ENCODE measurements around the gene IL17RC. TPM values are rescaled to one million over a fixed set of nuclear protein-coding genes. Genes with fewer than 3 reads are reported as not detected.
"Not testable (repeated sequence)": the region's sequence is repeated elsewhere in the genome, so short reads cannot be mapped to it uniquely, and the experiment has no call there.

IL17RC gene
- total and polyA plus RNA-seq, 4 donors: 20.5 to 39.8 (median 33.6) TPM

DNA sequence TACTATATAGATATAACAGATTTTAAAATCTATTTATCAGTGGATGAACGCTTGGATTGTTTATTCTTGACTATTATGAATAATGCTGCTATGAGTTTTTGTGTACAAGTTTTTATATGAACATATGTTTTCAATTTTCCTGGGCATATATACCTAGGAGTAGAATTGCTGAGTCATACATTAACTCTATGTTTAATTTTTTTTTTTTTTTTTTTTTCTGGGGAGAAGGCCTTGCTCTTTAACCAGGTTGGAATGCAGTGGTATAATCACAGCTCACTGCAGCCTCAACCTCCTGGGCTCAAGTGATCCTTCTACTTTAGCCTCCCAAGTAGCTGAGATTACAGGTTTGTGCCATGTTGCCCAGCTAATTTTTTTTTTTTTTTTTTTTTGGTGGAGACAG, 45.9 kb upstream of the IL17RC start:
- no peak for DNase-seq
- 49 to 94% methylated on average over 1 of the region's 1 CpG for WGBS, 2 donors

DNA sequence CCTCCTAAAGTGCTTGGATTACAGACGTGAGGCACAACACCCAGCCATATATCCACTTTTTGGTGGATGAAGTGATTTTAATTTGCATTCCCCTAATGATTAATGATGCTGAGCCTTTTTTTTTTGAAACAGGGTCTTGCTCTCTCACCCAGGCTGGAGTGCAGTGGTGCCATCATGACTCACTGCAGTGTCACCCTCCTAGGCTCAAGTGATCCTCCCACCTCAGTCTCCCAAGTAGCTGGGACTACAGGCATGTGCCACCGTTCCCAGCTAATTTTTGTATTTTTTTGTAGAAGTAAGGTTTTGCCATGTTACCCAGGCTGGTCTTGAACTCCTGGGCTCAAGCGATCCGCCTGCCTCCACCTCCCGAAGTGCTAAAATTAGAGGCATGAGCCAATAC, 44.8 kb upstream of the IL17RC start:
- DNase-seq; H3K27ac ChIP-seq (ENCODE audit: low read depth in 1 of 2, low read length in 1 of 2); H3K36me3 ChIP-seq (ENCODE audit: control insufficient read depth in 4 of 4, insufficient read depth in 4 of 4, low read length in 4 of 4); H3K9ac ChIP-seq (ENCODE audit: insufficient read depth in 1 of 2, low read length in 2 of 2); H3K4me1 ChIP-seq (ENCODE audit: control insufficient read depth in 5 of 5, insufficient read depth in 5 of 5, low read length in 5 of 5); H3K4me3 ChIP-seq; H3K27me3 ChIP-seq (ENCODE audit: control insufficient read depth in 3 of 3, insufficient read depth in 3 of 3, low read length in 2 of 3); H3K9me3 ChIP-seq (ENCODE audit: control insufficient read depth in 4 of 4, insufficient read depth in 3 of 4, low read length in 3 of 4); ATAC-seq (ENCODE audit: insufficient read depth, low FRiP score): not testable (repeated sequence)
- 97% methylated on average over 5 of the region's 5 CpGs for WGBS, 2 donors

More for the DNA sequence above, 45.9 kb upstream of the IL17RC start:
- Histone ChIP-seq H3K4me3 (no peak overlapping the region), H3K36me3 (ENCODE audit: control insufficient read depth in 4 of 4, insufficient read depth in 4 of 4, low read length in 4 of 4) (no peaks in the 10 kb centered on the region), H3K4me1 (ENCODE audit: control insufficient read depth in 5 of 5, insufficient read depth in 5 of 5, low read length in 5 of 5) (no peaks in the 10 kb centered on the region), H3K9ac (ENCODE audit: insufficient read depth in 1 of 2, low read length in 2 of 2) (no peak overlapping the region), H3K9me3 (ENCODE audit: control insufficient read depth in 4 of 4, insufficient read depth in 3 of 4, low read length in 3 of 4) (no peaks in the 10 kb centered on the region), H3K27me3 (ENCODE audit: control insufficient read depth in 3 of 3, insufficient read depth in 3 of 3, low read length in 2 of 3) (no peaks in the 10 kb centered on the region), H3K27ac (ENCODE audit: low read depth in 1 of 2, low read length in 1 of 2) (no peak overlapping the region)
- ATAC-seq (ENCODE audit: insufficient read depth, low FRiP score): no peak
- TF ChIP-seq CTCF (IDR thresholded peaks at IDR 0.05; ENCODE audit: control extremely low read depth, extremely low read depth): no peak

DNA sequence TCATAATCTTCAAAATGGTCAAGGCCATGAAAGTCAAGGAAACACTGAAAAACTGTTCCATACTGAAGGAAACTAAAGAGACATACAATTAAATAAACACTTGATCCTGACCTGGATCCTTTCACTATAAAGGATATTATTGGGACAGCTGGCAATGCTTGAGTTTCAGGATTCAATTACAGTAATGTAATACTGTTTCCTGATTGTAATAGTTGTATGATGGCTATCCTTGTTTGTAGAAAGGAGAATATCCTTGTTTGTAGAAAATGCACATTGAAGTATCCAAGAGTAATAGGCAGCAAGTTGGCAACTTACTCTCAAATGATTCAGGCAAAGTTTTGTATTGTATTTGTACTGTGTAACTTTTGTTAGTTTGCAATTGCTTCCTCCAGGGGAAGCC, 41.5 kb upstream of the IL17RC start:
- no peak for DNase-seq
- Histone ChIP-seq H3K27me3 (ENCODE audit: control insufficient read depth in 3 of 3, insufficient read depth in 3 of 3, low read length in 2 of 3) (no peaks in the 10 kb centered on the region), H3K4me3 (no peak overlapping the region), H3K4me1 (ENCODE audit: control insufficient read depth in 5 of 5, insufficient read depth in 5 of 5, low read length in 5 of 5) (no peaks in the 10 kb centered on the region), H3K9ac (ENCODE audit: insufficient read depth in 1 of 2, low read length in 2 of 2) (no peak overlapping the region), H3K9me3 (ENCODE audit: control insufficient read depth in 4 of 4, insufficient read depth in 3 of 4, low read length in 3 of 4) (no peaks in the 10 kb centered on the region), H3K27ac (ENCODE audit: low read depth in 1 of 2, low read length in 1 of 2) (no peak overlapping the region), H3K36me3 (ENCODE audit: control insufficient read depth in 4 of 4, insufficient read depth in 4 of 4, low read length in 4 of 4) (no peaks in the 10 kb centered on the region)
- no peak for ATAC-seq (ENCODE audit: insufficient read depth, low FRiP score)
- no peak for TF ChIP-seq CTCF (IDR thresholded peaks at IDR 0.05; ENCODE audit: control extremely low read depth, extremely low read depth)

DNA sequence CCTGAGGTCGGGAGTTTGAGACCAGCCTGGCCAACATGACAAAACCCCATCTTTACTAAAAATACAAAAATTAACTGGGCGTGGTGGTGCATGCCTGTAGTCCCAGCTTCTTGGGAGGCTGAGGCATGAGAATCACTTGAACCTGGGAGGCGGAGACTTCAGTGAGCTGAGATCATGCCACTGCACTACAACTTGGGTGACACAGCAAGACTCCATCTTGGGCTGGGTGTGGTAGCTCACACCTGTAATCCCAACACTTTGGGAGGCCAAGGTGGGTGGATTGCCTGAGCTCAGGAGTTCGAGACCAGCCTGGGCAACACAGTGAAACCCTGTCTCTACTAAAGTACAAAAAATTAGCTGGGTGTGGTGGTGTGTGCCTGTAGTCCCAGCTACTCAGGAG, 40.6 kb upstream of the IL17RC start:
- H3K27me3 ChIP-seq (ENCODE audit: control insufficient read depth in 3 of 3, insufficient read depth in 3 of 3, low read length in 2 of 3); H3K27ac ChIP-seq (ENCODE audit: low read depth in 1 of 2, low read length in 1 of 2); H3K36me3 ChIP-seq (ENCODE audit: control insufficient read depth in 4 of 4, insufficient read depth in 4 of 4, low read length in 4 of 4); H3K4me1 ChIP-seq (ENCODE audit: control insufficient read depth in 5 of 5, insufficient read depth in 5 of 5, low read length in 5 of 5); DNase-seq; ATAC-seq (ENCODE audit: insufficient read depth, low FRiP score); H3K9me3 ChIP-seq (ENCODE audit: control insufficient read depth in 4 of 4, insufficient read depth in 3 of 4, low read length in 3 of 4); H3K4me3 ChIP-seq; H3K9ac ChIP-seq (ENCODE audit: insufficient read depth in 1 of 2, low read length in 2 of 2): not testable (repeated sequence)
- WGBS, 2 donors: 92 to 93% methylated on average over 4 of the region's 4 CpGs

DNA sequence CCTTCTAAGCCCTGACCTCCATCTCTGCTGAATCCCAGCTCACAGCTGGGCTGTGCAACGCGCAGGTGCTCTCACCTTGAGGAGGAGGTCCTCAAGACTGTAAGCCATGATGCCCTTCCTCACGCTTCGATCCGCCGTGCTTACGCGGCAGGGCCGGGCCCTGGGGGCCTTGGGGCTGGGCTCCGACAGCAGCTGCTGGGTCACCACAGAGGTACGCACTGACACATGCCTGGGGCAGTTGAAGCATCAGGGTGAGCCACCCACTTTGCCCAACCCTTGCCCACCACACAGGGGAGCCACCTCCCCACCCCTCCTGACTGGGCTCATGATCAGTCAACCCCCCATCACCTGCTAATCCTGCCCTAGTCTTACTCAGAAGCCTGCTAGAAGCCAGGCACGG, 39.9 kb upstream of the IL17RC start:
- 92 to 95% methylated on average over 12 of the region's 12 CpGs for WGBS, 2 donors
- ATAC-seq (ENCODE audit: insufficient read depth, low FRiP score) (no peak), DNase-seq (no peak)
- Histone ChIP-seq H3K4me3 (no peak overlapping the region), H3K27me3 (ENCODE audit: control insufficient read depth in 3 of 3, insufficient read depth in 3 of 3, low read length in 2 of 3) (no peaks in the 10 kb centered on the region), H3K27ac (ENCODE audit: low read depth in 1 of 2, low read length in 1 of 2) (no peak overlapping the region), H3K9ac (ENCODE audit: insufficient read depth in 1 of 2, low read length in 2 of 2) (no peak overlapping the region), H3K36me3 (ENCODE audit: control insufficient read depth in 4 of 4, insufficient read depth in 4 of 4, low read length in 4 of 4) (no peaks in the 10 kb centered on the region), H3K9me3 (ENCODE audit: control insufficient read depth in 4 of 4, insufficient read depth in 3 of 4, low read length in 3 of 4) (no peaks in the 10 kb centered on the region), H3K4me1 (ENCODE audit: control insufficient read depth in 5 of 5, insufficient read depth in 5 of 5, low read length in 5 of 5) (no peaks in the 10 kb centered on the region)
- no peak for TF ChIP-seq CTCF (IDR thresholded peaks at IDR 0.05; ENCODE audit: control extremely low read depth, extremely low read depth)

All from lung (tissue), 12 donors.